ENCODE measurements around the gene HSD17B1.
A peak's percentile ranks its signal among the peaks of the same experiment; 100 is the strongest.

Gene HSD17B1

DNA sequence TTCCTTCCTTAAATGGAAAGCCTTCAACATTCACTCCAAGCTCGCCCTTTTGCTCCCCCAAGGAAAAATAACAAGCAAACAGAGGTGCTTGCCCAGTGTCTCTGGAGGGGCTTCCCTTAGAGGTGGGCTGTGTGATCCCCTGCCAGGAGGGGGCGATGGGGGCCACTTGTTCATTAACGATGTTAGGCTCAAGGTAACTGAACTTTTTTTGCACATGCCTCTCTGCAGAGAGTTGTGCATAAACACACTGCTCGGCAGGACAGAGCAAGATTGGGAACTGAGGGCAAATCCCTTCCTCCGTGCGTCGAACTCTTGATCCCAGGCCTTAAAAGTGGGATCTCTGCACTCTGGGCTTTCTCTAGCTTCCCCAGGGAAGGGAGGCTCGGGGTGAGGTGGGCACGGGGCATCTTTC is 32.2 kb upstream of the HSD17B1 start:
- Histone ChIP-seq H3K9ac (ENCODE audit: low read length) (no peak overlapping the region), H3K36me3 (replicated peaks; ENCODE audit: low read depth, low read length) (peaks cover 10% of the 10 kb centered on the region), H3K4me2 (ENCODE audit: low read length) (no peak overlapping the region), H3K9me3 (ENCODE audit: insufficient read depth, low read length) (no peaks in the 10 kb centered on the region), H4K20me1 (ENCODE audit: insufficient read depth, low read length) (no peaks in the 10 kb centered on the region), H3K4me3 (ENCODE audit: low read length) (no peak overlapping the region), H3K27ac (ENCODE audit: low read length) (no peak overlapping the region), H3K4me1 (ENCODE audit: low read length) (peaks cover 8% of the 10 kb centered on the region), H3K27me3 (ENCODE audit: low read depth, low read length) (no peaks in the 10 kb centered on the region), H3K79me2 (ENCODE audit: low read length) (no peaks in the 10 kb centered on the region), H2AFZ (ENCODE audit: low read depth, low read length) (no peak overlapping the region)
- TF ChIP-seq EZH2phosphoT487 (IDR thresholded peaks at IDR 0.05; ENCODE audit: low read depth) = no peak
- peak; percentile 27 for TF ChIP-seq CTCF (IDR thresholded peaks at IDR 0.05; ENCODE audit: low read depth, low read length)

DNA sequence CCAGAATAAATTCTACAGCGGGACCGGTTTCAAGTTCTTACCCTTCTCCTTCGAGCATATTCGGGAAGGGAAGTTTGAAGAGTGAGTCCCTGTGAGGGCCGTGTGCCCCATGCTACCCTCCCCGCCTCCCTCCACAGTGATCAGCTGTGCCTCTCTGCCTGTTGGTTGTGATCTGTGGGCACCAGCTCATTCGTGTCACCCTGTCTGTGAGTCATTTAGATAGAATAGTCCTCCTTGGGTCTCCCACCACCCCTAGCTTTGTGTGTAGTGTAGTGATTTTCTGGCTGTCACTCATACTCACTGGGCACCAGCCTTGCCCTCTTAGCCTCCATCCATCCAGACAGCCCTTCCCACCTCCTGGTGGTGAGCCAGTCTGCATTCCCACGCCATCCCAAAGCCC is 31.7 kb upstream of the HSD17B1 start:
- Histone ChIP-seq H3K4me1 (ENCODE audit: low read length) (peaks cover 8% of the 10 kb centered on the region), H3K79me2 (ENCODE audit: low read length) (no peaks in the 10 kb centered on the region), H4K20me1 (ENCODE audit: insufficient read depth, low read length) (no peaks in the 10 kb centered on the region), H3K27me3 (ENCODE audit: low read depth, low read length) (no peaks in the 10 kb centered on the region), H3K27ac (ENCODE audit: low read length) (no peak overlapping the region), H3K36me3 (replicated peaks; ENCODE audit: low read depth, low read length) (peaks cover 10% of the 10 kb centered on the region), H3K9me3 (ENCODE audit: insufficient read depth, low read length) (no peaks in the 10 kb centered on the region), H3K9ac (ENCODE audit: low read length) (no peak overlapping the region), H3K4me3 (ENCODE audit: low read length) (no peak overlapping the region), H3K4me2 (ENCODE audit: low read length) (no peak overlapping the region), H2AFZ (ENCODE audit: low read depth, low read length) (no peak overlapping the region)
- TF ChIP-seq EZH2phosphoT487 (IDR thresholded peaks at IDR 0.05; ENCODE audit: low read depth) = no peak
- TF ChIP-seq CTCF (IDR thresholded peaks at IDR 0.05; ENCODE audit: low read depth, low read length) = no peak

DNA sequence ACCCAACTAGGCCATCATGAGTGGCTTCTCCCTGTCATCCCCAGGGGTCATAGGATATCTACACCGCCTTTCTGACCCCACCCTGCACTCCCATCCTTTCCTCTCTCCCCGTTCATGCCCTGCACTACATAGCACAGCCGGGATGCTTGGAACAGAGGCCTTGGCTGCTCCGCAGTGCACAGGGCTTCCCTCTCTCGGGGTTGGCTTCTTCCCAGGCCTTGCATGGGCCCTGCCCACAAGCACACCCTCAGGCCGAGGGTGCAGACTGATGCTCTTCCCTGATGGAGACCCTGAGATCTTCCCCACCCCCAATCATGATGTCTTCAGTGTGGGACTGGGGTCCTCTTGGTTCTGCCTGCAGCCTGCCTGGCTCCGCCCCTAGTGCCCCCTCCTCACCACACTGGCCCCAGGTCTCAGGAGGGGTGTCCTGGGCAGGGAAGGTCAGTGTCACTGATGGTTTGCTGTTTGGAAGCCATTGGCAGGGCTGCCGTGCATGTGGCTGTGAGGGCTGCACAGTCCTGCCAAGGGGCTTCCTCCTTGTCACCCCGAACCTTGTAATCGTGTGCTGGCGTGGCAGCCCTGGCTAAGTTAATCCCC is 31.0 kb upstream of the HSD17B1 start:
- TF ChIP-seq CTCF (IDR thresholded peaks at IDR 0.05; ENCODE audit: low read depth, low read length) = no peak
- no peak for TF ChIP-seq EZH2phosphoT487 (IDR thresholded peaks at IDR 0.05; ENCODE audit: low read depth)

GRCh38 chr17:42522263-42522790 is 30.4 kb upstream of the HSD17B1 start:
- Histone ChIP-seq H3K36me3 (replicated peaks; ENCODE audit: low read depth, low read length) (peaks cover 10% of the 10 kb centered on the region), H3K4me3 (ENCODE audit: low read length) (no peak overlapping the region), H3K27ac (ENCODE audit: low read length) (no peak overlapping the region), H2AFZ (ENCODE audit: low read depth, low read length) (no peak overlapping the region), H3K27me3 (ENCODE audit: low read depth, low read length) (no peaks in the 10 kb centered on the region), H3K9ac (ENCODE audit: low read length) (no peak overlapping the region), H3K79me2 (ENCODE audit: low read length) (no peaks in the 10 kb centered on the region), H3K4me2 (ENCODE audit: low read length) (no peak overlapping the region), H4K20me1 (ENCODE audit: insufficient read depth, low read length) (no peaks in the 10 kb centered on the region), H3K9me3 (ENCODE audit: insufficient read depth, low read length) (no peaks in the 10 kb centered on the region), H3K4me1 (ENCODE audit: low read length) (peaks cover 11% of the 10 kb centered on the region)
- TF ChIP-seq CTCF (IDR thresholded peaks at IDR 0.05; ENCODE audit: low read depth, low read length) = no peak

More for the DNA sequence above, 31.0 kb upstream of the HSD17B1 start:
- Histone ChIP-seq H3K9ac (ENCODE audit: low read length) (no peak overlapping the region), H3K36me3 (replicated peaks; ENCODE audit: low read depth, low read length) (peaks cover 10% of the 10 kb centered on the region), H2AFZ (ENCODE audit: low read depth, low read length) (no peak overlapping the region), H3K9me3 (ENCODE audit: insufficient read depth, low read length) (no peaks in the 10 kb centered on the region), H3K4me2 (ENCODE audit: low read length) (no peak overlapping the region), H3K27me3 (ENCODE audit: low read depth, low read length) (no peaks in the 10 kb centered on the region), H4K20me1 (ENCODE audit: insufficient read depth, low read length) (no peaks in the 10 kb centered on the region), H3K27ac (ENCODE audit: low read length) (no peak overlapping the region), H3K4me1 (ENCODE audit: low read length) (peaks cover 8% of the 10 kb centered on the region), H3K79me2 (ENCODE audit: low read length) (no peaks in the 10 kb centered on the region), H3K4me3 (ENCODE audit: low read length) (no peak overlapping the region)
